ENCODE results near the gene RFTN1.

RFTN1 gene

GRCh38 chr3:16364963-16365362 lies 148.5 kb downstream of the RFTN1 start:
- in situ Hi-C loops (cut with HindIII; ENCODE audit: low pct_ligation_motif_present, low pct_unique_long_range_greater_than_20kb, low sequenced_read_pairs) = no loop called here
- no peak for DNase-seq

DNA sequence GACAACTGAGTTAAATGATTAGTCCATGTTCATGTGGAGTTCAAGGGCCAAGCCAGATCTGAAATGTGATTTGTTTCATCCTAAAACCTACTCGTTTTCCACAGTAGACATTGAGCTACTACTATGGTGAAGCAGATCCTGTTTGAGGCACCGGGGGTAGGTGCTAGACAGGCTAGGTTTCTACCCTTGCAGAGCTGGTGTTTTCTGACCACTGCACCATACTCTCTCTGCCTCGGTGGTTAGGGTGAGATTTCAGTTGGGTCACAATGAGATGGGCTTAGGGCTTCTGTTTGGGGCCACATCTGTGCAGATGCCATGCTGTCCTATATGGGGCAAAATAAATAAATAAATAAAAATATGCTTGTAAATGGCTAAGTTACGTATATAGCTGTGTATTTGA lies 149.2 kb downstream of the RFTN1 start:
- in situ Hi-C loops (cut with HindIII; ENCODE audit: low pct_ligation_motif_present, low pct_unique_long_range_greater_than_20kb, low sequenced_read_pairs) = no loop called here
- no peak for DNase-seq

DNA sequence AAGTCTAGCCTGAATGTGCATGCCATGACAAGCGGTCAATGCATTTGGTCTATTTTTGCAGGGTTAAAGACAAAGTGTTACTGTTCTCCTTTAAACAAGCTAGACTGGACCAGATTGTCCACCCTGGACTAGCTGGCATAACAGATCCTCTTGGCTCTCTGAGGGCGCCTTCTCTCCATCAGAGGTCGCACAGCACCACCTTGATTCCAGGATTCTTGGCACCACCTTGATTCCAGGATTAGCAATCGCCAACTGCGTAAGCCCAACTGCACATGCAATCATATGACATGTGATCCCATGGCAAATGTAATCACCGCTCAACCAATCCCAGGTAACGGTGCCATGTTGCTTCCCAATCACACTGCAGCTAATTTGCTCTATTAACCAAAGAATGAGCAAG lies 149.9 kb downstream of the RFTN1 start:
- in situ Hi-C loops (cut with HindIII; ENCODE audit: low pct_ligation_motif_present, low pct_unique_long_range_greater_than_20kb, low sequenced_read_pairs) = no loop called here
- no peak for DNase-seq

DNA sequence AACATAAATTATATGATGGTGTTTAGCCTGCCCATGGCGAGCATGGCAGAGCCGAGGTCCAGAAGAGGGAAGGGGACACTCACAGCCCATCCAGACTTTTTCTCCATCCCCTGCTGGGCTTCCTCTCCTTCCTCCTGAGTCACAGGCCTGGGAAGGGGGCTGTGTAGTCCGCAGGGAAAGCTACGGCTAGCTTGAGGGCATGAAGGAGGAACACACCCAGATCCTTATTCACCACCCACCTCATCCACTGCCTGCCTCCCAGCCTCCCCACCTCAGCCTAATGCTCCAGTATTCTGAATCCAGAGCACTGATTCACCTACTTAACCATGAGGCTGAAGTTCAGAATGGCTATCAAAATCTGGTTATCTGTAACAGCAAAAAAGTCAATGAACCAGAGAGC lies 150.7 kb downstream of the RFTN1 start:
- DNase-seq = no peak
- in situ Hi-C loops (cut with HindIII; ENCODE audit: low pct_ligation_motif_present, low pct_unique_long_range_greater_than_20kb, low sequenced_read_pairs) = no loop called here

GRCh38 chr3:16361087-16361486 lies 152.4 kb downstream of the RFTN1 start:
- in situ Hi-C loops (cut with HindIII; ENCODE audit: low pct_ligation_motif_present, low pct_unique_long_range_greater_than_20kb, low sequenced_read_pairs) = no loop called here

GRCh38 chr3:16359331-16359730 lies 154.2 kb downstream of the RFTN1 start:
- DNase-seq = no peak
- in situ Hi-C loops (cut with HindIII; ENCODE audit: low pct_ligation_motif_present, low pct_unique_long_range_greater_than_20kb, low sequenced_read_pairs) = no loop called here

More at GRCh38 chr3:16361087-16361486, 152.4 kb downstream of the RFTN1 start:
- no peak for DNase-seq

GRCh38 chr3:16358336-16358735 lies 155.2 kb downstream of the RFTN1 start:
- in situ Hi-C loops (cut with HindIII; ENCODE audit: low pct_ligation_motif_present, low pct_unique_long_range_greater_than_20kb, low sequenced_read_pairs) = no loop called here
- DNase-seq = no peak

DNA sequence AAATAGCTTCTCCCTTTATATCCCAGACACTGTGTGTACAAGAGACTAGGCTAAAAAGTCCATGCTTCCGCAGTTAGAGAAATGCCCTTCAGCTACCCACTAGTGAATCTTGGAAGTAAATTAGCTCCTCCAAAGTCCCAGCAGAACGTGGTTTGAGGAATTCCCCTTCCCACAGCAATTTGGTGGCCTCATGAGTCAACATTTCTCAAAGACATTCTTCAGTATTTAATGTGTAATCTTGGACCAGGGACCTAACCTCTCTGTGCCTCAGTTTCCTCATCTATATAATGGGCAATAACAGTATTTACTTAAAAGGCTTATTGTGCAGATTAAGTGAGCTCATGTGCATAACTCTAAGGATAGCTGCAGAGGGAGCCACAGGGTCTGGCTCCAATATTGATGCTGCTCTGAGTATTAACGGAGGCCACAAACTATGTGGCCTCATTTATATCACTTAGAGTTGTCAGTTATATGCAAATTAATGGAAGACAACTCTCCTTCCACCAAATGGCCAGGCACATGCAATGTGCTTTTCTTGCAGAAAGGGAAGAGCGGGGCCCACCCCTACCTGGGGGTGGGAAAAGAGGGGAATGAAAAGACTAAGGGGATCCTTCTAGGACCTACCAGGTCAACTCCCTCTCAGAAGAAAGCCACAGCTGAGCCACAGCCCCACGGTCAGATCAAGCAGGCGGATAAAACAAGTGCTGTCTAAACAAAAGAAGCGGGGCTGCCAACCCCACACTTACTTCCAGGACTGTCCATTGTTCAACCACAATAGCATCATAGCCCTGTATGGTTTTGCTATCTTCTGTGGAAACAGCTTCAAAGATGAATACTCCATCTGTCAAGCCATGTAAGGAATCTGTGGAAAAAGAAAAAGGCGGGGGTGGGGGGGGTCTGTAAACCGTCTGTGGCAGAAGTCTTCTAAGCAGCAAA lies 156.0 kb downstream of the RFTN1 start:
- in situ Hi-C loops (cut with HindIII; ENCODE audit: low pct_ligation_motif_present, low pct_unique_long_range_greater_than_20kb, low sequenced_read_pairs) = no loop called here
- peak; percentile 34 for DNase-seq

DNA sequence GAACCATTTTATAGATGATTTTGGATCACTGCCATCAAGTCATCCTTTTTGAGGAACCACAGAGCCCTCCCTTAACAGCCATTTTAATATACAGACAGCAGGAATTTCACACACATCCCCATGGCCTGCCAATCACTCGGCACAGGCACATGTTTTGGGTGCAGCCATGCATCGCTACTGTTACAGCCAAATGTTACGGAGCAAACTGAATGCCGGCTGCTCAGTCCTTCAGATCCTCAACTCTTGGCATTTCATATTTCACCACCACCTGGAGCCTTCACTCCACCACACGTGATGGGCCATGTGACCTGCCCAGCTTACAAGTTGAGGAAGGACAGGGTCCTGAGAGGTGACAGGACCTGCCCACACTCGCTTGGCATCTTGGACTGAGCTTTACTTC lies 157.7 kb downstream of the RFTN1 start:
- in situ Hi-C loops (cut with HindIII; ENCODE audit: low pct_ligation_motif_present, low pct_unique_long_range_greater_than_20kb, low sequenced_read_pairs) = no loop called here

DNA sequence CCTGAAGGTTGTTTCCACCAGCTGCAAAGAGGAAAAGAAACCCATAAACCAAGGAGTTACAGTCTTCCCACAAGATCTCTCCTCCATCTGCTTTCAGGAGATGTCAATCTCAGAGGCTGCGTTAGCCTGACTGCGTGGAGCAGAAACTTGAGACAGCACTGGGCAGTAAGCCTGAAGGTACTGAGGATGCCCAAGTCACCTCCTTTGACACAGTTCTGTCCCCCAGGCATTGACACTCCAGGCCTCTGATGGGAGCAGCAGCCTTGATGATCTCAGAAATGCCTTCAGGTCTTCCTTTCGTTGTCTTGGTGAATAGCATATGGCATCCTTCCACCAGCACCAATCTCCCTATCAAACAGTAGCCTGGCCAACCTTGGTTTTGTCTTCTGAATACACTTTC lies 159.2 kb downstream of the RFTN1 start:
- DNase-seq = no peak
- in situ Hi-C loops (cut with HindIII; ENCODE audit: low pct_ligation_motif_present, low pct_unique_long_range_greater_than_20kb, low sequenced_read_pairs) = no loop called here

More for the DNA sequence above, 157.7 kb downstream of the RFTN1 start:
- no peak for DNase-seq

DNA sequence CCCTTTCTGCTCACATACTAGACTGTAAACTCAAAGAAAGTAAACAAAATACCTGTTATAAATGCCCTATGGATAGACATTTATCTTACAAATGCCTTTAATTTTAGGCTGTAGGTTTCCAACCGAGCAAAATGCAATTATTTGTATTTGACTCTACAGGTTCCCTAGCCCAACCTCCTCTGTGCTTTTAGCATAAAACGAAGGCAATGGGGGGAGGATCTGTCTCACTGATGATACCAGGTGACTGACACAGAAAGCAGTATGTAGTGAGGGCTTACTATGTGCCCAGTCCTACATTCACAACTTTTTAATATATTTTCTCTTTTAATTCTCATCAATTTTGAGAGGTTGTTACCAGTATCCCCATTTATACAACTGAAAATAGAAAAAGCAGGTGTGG lies 161.1 kb downstream of the RFTN1 start:
- no peak for DNase-seq
- in situ Hi-C loops (cut with HindIII; ENCODE audit: low pct_ligation_motif_present, low pct_unique_long_range_greater_than_20kb, low sequenced_read_pairs) = no loop called here

GRCh38 chr3:16350597-16351318 lies 162.7 kb downstream of the RFTN1 start:
- no peak for DNase-seq

DNA sequence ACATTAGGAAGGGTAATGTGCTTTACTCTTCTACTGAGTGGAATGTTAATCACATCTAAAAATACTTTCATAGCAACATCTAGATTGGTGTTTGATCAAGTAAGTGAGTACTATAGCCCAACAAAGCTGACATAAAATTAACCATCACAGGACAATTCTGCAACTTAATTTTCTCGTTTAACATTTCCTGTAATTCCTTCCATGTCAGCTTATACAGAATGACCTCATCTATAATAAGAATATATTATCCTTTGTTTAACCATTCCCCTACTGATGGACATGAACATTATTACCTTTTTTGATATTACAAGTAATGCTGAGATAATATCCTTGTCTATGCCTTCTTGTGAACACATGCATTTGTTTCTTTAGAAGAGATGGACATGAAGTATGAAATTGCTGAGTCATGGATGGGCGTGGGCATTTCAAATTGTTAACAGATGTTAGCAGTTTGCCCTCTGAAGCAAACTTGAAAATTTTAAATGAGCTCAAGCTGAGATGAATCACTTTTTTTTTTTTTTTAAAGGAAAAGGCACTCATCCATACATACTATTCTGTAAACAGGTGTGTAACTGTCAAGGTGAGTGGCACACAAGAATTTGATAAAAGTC lies 163.4 kb downstream of the RFTN1 start:
- no peak for DNase-seq
- in situ Hi-C loops (cut with HindIII; ENCODE audit: low pct_ligation_motif_present, low pct_unique_long_range_greater_than_20kb, low sequenced_read_pairs) = no loop called here

More at GRCh38 chr3:16350597-16351318, 162.7 kb downstream of the RFTN1 start:
- in situ Hi-C loops (cut with HindIII; ENCODE audit: low pct_ligation_motif_present, low pct_unique_long_range_greater_than_20kb, low sequenced_read_pairs) = no loop called here

- no peak for DNase-seq
- in situ Hi-C loops (cut with HindIII; ENCODE audit: low pct_ligation_motif_present, low pct_unique_long_range_greater_than_20kb, low sequenced_read_pairs) = no loop called here
Observed at GRCh38 chr3:16347548-16347947, 166.0 kb downstream of the RFTN1 start.

DNA sequence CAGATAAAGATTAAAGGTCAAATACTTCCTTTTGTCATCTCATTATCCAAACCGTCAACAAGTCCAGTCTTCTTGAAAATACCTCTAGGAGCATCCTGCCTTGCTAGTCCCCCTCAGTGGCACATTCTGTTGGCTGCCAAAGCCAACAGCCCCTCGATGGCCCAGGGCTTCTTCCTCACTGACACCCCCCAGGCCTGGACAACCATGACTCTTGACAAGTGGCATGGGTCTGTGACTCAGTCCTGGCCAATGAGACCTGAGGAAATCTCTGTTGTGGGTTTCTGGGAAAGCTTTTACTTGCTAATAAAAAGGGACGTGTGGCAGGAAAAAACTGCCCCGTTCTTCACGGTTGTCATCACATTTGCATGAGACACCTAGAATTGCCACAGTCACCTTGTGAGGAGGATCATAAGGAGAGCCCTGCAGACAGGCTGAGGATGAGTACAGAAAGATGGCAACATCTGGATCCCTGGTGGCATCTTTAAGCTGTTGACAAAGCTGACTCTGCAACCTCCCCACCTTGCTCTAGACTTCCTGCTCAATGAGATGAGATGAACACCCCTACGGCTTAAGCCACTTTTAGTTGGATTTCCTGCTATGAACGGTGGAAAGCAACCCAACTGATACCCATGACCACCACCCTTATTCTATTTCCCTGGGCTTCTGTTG lies 167.0 kb downstream of the RFTN1 start:
- DNase-seq = no peak
- in situ Hi-C loops (cut with HindIII; ENCODE audit: low pct_ligation_motif_present, low pct_unique_long_range_greater_than_20kb, low sequenced_read_pairs) = no loop called here

- no peak for DNase-seq
- in situ Hi-C loops (cut with HindIII; ENCODE audit: low pct_ligation_motif_present, low pct_unique_long_range_greater_than_20kb, low sequenced_read_pairs) = no loop called here
Observed at GRCh38 chr3:16343101-16343500, 170.4 kb downstream of the RFTN1 start.

DNA sequence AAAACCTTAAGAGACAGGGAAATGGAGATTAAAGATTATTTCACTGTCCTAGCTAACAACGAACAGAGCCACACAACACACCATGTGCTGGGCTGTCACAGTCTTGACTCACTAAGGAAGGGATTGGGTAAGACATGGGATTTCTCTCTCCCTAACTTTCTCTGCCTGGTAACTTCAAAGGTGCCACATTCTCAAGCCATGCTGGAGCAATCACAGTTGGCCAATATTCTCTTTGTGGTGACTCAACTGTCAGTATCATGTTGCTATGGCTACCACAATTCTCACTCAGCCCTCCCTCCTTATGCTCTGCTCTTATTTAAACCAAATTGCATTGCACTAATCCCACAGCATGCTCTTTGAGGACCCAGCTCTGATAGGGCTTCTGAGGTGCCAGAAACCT lies 174.5 kb downstream of the RFTN1 start:
- DNase-seq = peak; percentile 3
- in situ Hi-C loops (cut with HindIII; ENCODE audit: low pct_ligation_motif_present, low pct_unique_long_range_greater_than_20kb, low sequenced_read_pairs) = no loop called here

DNA sequence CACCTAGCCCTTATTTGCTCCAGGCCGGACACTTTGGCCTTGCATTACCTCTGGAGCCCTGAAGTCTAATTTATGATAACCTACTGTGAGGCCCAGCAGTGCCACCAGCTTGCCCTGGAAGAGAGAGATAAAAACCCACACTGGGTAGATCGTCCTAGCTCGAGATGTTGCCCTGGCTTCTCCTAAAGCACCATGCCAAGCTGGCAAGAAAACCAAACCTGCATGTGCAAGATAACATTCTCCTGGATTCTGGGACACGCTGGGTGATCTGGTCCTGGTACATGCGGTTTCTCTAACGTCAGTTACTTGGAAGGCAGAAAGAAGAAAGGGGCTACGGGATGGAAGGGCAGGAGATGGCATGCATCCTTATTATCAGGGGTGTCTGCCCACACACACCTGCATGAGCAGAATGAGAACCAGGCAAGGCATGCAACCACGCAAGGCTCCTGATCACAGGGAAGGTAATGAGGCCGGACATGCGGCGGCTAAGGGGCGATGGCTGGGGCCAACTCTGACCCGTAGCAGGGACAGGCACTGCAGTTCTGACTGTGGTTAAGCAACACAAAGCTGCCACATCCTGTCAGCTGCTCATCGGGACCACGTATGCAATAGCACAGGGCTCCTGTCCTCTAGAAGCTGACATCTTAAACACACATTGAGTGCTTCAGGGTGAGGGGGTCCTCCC lies 175.5 kb downstream of the RFTN1 start:
- in situ Hi-C loops (cut with HindIII; ENCODE audit: low pct_ligation_motif_present, low pct_unique_long_range_greater_than_20kb, low sequenced_read_pairs) = no loop called here
- DNase-seq = no peak

Data from ACHN (cell line).